LHCN-M2 (cell line): ENCODE results near the gene NECTIN4. TPM values are rescaled to one million over a fixed set of nuclear protein-coding genes. Genes with fewer than 3 reads are reported as not detected.
"Not testable (repeated sequence)": the region's sequence is repeated elsewhere in the genome, so short reads cannot be mapped to it uniquely, and the experiment has no call there.

Experiments
- DNase-seq: peaks from one replicate; pipeline ENCODE4 v3.0.0-alpha.2; 2012; ENCODE audit warnings: low read depth
- polyA plus RNA-seq: library from polyadenylated mRNA; unstranded; fragments of >200 nt; gene quantifications from one replicate; pipeline ENCODE4 v1.2.1, GENCODE V29; 2012; ENCODE audit warnings: missing spikeins
- total RNA-seq: library from RNA; depleted of rRNA; stranded (reverse); fragments of >200 nt; gene quantifications from 2 replicates; pipeline ENCODE4 v1.2.3, GENCODE V29; 2014; rRNA removed

NECTIN4 gene
- 0.26 TPM in 1 of 2 replicates, not detected in the other for total RNA-seq
- polyA plus RNA-seq: 0.15 TPM

DNA sequence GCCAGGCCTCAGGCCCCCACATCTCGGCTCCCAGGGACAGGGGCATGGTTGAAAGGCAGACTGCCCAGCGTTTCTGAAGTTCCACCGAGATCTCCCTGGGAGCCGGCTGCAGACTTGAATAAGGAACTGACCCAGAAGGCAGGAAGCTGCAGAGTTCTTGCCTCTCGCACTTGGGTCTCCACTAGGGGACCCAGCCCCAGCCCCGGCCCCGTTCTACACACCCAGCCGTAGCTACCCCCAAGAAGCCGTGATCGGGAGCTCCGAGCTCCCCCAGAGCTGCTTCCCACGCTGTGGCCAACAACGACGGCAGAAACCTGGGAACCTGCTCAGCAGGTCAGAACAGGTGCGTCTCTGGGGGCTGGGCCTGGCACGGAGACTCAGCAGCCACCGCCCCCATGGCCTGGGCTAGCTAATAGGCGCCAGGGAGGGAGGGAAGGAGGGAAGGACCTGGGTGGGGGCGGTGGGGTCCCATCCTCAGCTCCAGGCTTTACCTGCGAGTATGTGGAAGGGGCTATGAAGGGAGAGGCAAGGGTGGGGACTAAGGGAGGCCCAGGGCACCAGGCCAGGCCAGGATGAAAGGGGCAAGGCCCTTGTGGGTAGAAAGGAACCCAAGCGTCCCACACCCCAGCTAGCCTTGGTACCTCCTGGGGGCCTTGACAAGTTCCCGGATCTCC, at the start of gene NECTIN4:
NECTIN4 (minus strand) TSS at position 308 of the 674 bp plus-strand sequence; CDS start at position 46, 262 bp downstream.
- DNase-seq: no peak

DNA sequence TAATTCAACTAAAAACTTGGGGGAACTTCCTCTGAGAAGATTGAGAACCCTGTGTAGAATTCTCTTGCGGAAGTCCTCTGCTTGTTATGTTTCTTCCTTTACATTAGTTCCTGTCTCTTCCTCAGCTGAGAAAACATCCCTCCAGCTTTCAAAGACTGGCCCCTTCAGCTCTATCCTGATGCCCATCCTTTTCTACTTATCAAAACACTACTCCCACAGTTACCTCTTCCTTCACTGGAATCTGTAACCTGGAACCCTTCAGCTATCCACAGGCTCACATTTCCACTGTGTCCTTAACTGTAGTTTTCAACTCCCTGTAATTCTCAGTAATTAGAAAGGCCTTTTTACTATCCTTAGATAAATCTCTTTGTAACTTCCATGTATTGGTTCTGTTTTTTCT, 49.1 kb upstream of the NECTIN4 start:
- DNase-seq: no peak

DNA sequence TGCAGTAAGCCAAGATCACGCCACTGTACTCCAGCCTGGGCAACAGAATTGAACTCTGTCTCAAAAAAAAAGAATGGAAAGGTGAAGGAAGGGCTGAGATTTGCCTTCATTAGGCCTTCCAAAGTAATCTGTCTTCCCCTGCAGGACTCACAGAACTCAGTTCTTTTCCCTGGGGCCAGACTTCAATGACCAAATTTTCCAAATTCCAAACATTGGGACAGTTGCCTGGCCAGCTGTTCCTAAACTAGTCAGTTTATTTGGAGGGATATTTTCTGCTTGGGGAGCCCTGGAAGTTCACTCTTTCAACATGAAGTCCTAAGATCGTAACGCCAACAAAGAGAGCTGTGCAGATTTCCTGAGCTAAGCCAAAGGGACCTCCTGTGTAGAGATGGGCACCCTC, 48.5 kb upstream of the NECTIN4 start:
- DNase-seq: no peak

GRCh38 chr1:161133220-161133740, 43.9 kb upstream of the NECTIN4 start:
- DNase-seq: peak; percentile 8

DNA sequence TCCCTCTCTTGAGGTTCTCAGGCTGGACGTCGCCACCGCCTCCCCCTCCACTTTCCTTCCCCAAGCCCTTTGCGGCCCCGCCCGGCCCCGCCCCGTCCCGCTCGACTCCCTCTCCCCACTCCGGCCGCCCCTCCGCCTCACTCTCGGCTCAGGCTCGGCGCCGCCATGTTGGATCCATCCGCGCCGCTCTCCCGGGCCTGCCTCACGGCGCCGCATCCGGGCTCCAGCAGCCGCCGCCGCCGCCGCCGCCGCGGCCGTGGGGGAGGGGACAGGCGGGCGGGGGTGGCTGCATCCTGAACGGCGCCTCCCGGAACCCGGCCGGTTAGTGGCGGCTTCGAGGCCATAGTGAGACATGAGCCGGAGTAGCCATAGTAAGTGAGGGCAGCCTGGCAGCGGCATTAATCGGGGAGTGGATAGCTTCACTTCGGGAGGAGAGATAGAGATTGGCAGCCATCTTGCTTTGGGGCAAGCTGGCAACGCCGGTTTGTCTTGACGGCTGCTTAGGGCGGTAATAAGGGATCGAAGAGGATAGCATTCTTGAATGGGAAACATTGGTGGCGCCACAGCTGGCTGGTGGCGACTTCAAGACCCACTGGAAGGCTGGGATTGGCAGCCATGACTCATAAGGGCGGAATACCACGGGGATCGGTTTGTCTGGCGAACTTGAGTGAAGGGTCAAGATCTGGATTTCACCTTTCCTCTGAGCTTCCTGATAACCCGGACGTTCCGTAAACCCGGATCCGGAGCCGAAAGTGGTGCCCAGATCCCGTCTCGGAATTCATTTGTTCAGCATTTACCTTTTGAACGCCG, 43.3 kb upstream of the NECTIN4 start, which contains the start of gene DEDD:
DEDD (minus strand) TSS at position 258 of the 810 bp plus-strand sequence. CDS start 8,205 bp downstream, outside the sequence.
- peak; percentile 97 for DNase-seq

- DNase-seq: peak; percentile 35
Observed at GRCh38 chr1:161131523-161132409, 42.4 kb upstream of the NECTIN4 start.

GRCh38 chr1:161130266-161130665, 40.9 kb upstream of the NECTIN4 start:
- DNase-seq: no peak

DNA sequence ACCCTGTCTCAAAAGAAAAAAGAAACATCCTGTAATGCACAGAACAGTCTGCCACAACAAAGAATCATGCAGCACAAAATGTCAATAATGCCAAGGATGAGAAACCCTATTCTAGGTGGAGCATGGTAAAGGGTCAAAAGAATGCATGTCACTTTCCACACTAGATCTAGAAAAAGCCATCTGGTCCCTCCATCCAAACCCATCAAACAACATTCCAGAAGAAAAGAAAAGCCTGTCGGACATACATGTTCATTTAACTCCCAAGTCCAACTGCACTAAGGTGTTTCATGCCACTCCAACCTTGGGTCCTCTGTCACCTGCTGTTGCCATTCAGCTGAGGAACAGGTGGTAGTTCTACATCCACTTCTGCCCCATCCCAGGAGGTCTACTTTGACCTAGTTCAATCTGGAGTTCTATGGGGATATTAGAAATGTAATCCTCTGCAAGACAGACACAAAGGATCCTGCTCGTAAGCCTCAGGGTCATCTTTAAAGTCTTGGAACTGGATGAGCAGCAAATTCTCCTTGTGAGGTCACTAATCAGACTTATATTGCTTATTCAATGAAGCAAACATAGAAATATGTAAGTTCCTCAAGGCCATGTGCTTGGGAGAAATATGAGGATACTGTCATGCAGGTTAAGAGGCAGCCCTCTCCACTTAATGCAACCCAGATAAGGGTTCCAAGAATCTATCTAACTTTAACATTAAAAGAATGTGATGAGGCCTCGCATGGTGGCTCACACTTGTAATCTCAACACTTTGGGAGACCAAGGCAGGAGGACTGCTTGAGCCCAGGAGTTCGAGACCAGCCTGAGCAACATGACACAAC, 39.4 kb upstream of the NECTIN4 start:
- peak; percentile 4 for DNase-seq

DNA sequence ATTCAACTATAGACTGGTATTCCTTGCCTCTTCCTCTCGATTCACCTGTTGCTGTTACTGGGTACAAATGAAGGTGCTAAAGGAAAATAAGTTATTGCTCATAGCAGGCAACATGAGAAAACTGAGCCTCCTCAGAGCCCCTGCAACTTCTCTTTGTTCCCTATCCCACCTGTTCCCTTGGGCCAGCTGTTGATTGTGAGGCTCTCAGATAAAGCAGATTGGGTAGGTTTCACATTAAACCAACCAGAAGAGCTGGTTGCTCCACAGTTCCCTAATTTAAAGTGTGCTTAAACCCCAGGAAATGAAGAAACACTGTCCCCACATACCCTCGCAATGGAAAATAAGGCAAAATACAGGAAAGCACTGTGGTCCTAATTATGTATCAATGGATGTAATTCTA, 38.3 kb upstream of the NECTIN4 start:
- no peak for DNase-seq

GRCh38 chr1:161122967-161123366, 33.6 kb upstream of the NECTIN4 start:
- DNase-seq: no peak

GRCh38 chr1:161121834-161122233, 32.5 kb upstream of the NECTIN4 start:
- DNase-seq: no peak

GRCh38 chr1:161121042-161121650, 31.8 kb upstream of the NECTIN4 start:
- DNase-seq: no peak

GRCh38 chr1:161119092-161119903, 29.9 kb upstream of the NECTIN4 start:
- peak; percentile 49 for DNase-seq

DNA sequence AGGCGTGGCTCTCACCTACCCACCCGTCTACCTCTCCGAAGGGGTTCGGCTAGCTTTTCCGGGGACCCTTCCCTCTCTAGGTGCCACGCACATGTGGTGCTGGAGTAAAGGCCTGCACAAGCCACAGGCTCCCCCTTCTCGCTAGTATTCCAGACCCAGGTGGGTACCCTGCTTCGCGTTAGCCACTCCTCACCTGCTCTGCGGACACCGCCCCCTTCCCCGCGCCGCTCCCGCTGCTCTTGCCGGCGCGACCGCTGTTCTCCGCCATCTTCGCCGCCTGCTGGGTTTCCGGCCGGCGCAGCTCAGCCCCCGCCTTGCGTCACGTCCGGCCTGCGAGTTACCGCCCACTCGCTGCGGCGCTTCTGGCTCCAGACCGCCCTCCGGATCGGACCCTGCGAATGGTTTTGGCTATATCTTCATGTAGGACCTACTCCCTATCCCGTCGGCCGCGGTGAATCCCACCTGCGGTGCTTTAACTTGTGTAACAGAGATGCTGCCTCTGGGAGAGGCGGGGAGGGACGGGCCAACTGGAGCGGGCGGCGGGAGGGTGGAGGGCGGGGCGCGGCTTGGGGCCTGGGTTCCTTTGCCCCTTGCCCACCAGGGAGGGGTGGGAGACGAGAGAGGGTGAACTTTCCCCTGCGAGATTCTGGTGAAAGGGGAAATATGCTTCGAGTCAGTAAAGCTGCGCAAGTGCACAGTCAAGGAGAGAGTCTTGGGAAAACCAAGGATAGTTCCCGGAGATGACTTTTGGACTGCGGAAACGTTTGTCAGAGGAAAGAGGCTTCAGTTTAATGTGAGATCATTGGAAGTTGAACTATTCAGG, 28.6 kb upstream of the NECTIN4 start, which contains the start of the genes NIT1 and PFDN2:
NIT1 (plus strand) TSS at position 347 of the 823 bp plus-strand sequence; CDS start at position 419, 72 bp downstream.
PFDN2 (minus strand) TSS at position 279 of the 823 bp plus-strand sequence; CDS start at position 268, 11 bp downstream.
- DNase-seq: peak; percentile 76

DNA sequence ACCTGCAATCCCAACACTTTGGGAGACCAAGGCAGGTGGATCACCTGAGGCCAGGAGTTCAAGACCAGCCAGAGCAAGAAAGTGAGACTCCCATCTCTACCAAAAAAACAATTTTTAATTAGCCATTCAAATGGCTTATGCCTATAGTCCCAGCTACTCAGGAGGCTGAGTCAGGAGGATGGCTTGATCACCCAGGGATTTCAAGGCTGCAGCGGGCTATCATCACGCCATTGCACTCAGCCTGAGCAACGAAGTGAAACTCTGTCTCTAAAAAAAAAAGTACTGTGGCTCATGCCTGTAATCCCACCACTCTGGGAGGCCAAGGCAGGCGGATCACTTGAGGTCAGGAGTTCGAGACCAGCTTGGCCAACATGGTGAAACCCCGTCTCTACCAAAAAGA, 26.6 kb upstream of the NECTIN4 start:
- DNase-seq: not testable (repeated sequence)

DNA sequence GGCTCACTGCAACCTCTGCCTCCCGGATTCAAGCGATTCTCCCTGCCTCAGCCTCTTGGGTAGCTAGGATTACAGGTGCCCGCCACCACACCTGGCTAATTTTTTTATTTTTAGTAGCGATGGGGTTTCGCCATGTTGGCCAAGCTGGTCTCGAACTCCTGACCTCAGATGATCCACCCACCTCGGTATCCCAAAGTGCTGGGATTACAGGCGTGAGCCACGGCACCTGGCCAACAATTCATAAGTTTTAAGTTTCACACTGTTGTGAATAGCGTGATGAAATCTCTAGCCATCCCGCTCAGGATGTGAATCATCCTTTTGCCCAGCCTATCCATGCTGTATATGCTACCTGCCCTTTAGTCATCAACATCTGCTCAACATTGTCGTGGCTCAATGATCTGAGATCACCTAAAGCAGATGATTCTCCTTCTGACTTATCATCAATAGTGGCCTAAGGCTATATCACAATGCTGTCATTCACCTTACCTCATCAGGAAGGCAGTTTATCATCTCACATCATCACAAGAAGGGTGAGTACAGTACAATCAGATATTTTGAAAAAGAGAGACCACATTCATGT, 25.9 kb upstream of the NECTIN4 start:
- peak; percentile 83 for DNase-seq

DNA sequence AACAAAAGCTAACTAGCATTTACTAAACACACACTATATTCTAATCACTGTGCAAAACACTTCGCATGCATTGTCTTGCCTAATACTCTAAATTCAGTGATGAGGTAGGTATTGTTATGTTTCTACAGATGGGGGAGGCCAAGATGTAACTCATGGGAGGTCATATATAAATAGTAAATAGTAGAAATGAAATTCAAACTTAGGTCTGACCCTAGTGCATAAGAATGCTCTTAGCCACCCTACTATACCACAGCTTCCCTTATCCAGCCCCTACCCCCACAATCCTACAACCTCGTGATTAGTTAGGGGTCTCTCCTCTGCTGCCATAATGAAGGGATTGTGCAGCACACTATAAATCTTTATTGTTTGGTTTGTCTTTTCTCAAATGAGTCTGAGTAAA, 25.2 kb upstream of the NECTIN4 start:
- no peak for DNase-seq

- no peak for DNase-seq
Observed at GRCh38 chr1:161113915-161114314, 24.6 kb upstream of the NECTIN4 start.
